Kidney tubule cell (primary cell): ENCODE results near the gene RIN1.
"Not testable (repeated sequence)": the region's sequence is repeated elsewhere in the genome, so short reads cannot be mapped to it uniquely, and the experiment has no call there.

Experiments
- DNase-seq: peaks from one replicate; pipeline ENCODE4 v3.0.0-alpha.2; 2018; ENCODE audit warnings: low spot score

The RIN1 gene

GRCh38 chr11:66359662-66360087 lies 23.4 kb upstream of the RIN1 start:
- DNase-seq: no peak

- not testable (repeated sequence) for DNase-seq
Measured at GRCh38 chr11:66350560-66351235, 14.5 kb upstream of the RIN1 start.

- DNase-seq: no peak
Measured at GRCh38 chr11:66349084-66349386, 12.8 kb upstream of the RIN1 start.

- peak; percentile 96 for DNase-seq
Measured at GRCh38 chr11:66347425-66348276, 11.4 kb upstream of the RIN1 start, which contains the start of gene B4GAT1. B4GAT1 (minus strand) TSS chr11:66347629; CDS start chr11:66347545, 84 bp downstream.

- DNase-seq: peak; percentile 28
Measured at GRCh38 chr11:66346476-66347424, 10.5 kb upstream of the RIN1 start.

GRCh38 chr11:66345316-66345649 lies 9.0 kb upstream of the RIN1 start:
- no peak for DNase-seq

- DNase-seq: peak; percentile 96
Measured at GRCh38 chr11:66344550-66345315, 8.5 kb upstream of the RIN1 start, which contains the start of gene BRMS1. BRMS1 (minus strand) TSS chr11:66345104; CDS start chr11:66342234, 2,870 bp downstream.

- DNase-seq: no peak
Measured at GRCh38 chr11:66343176-66343575, 6.9 kb upstream of the RIN1 start.

GRCh38 chr11:66341502-66342126 lies 5.4 kb upstream of the RIN1 start:
- no peak for DNase-seq

- no peak for DNase-seq
Measured at GRCh38 chr11:66340596-66341501, 4.6 kb upstream of the RIN1 start.

GRCh38 chr11:66339686-66340483 lies 3.7 kb upstream of the RIN1 start:
- DNase-seq: no peak

- peak; percentile 41 for DNase-seq
Measured at GRCh38 chr11:66339162-66339675, 3.0 kb upstream of the RIN1 start.

GRCh38 chr11:66338276-66339161 lies 2.3 kb upstream of the RIN1 start:
- no peak for DNase-seq

- no peak for DNase-seq
Measured at GRCh38 chr11:66337103-66337899, 1.1 kb upstream of the RIN1 start.

- DNase-seq: peak; percentile 61
Measured at GRCh38 chr11:66335531-66336233, 552 bp downstream of the RIN1 start.
